CD1c-positive myeloid dendritic cell (primary cell): Measurements from ENCODE around the gene PAQR8.
A peak's percentile ranks its signal among the peaks of the same experiment; 100 is the strongest.

Experiments
- DNase-seq: peaks from one replicate; pipeline ENCODE4 v3.0.0-alpha.2; 2016; ENCODE audit errors: extremely low spot score

PAQR8 gene

DNA sequence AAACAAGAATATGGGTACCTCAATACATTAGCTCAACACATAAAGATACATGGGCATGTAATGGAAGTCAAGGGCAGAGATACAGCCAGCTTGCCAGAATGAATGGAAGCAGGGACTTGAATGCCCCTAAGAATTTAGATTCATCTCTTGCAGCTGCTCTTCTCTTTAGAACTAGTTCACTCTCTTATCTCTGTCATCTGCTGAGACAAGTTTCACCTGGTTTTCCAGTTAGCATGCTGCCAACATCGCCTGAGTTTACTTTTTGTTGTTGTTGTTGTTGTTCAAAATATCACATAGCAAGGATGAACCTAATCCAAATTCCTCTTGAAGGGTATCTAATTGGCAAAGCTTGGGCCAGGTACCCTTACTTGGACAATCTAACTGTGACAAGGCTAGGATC lies 14.1 kb upstream of the PAQR8 start:
- DNase-seq = no peak

DNA sequence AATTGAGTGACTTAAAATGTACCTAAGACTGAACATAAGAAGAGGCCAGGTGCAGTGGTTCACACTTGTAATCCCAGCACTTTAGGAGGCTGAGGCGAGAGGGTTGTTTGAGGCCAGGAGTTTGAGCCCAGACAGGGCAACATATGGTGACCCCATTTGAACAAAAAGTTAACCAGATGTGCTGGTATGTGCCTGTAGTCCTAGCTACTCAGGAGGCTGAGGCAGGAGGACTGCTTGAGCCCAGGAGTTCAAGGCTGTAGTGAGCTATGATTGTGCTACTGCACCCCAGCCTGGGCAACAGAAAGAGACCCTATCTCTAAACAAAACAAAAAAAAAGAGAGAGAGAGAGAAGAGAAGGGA lies 10.1 kb upstream of the PAQR8 start:
- DNase-seq = no peak

DNA sequence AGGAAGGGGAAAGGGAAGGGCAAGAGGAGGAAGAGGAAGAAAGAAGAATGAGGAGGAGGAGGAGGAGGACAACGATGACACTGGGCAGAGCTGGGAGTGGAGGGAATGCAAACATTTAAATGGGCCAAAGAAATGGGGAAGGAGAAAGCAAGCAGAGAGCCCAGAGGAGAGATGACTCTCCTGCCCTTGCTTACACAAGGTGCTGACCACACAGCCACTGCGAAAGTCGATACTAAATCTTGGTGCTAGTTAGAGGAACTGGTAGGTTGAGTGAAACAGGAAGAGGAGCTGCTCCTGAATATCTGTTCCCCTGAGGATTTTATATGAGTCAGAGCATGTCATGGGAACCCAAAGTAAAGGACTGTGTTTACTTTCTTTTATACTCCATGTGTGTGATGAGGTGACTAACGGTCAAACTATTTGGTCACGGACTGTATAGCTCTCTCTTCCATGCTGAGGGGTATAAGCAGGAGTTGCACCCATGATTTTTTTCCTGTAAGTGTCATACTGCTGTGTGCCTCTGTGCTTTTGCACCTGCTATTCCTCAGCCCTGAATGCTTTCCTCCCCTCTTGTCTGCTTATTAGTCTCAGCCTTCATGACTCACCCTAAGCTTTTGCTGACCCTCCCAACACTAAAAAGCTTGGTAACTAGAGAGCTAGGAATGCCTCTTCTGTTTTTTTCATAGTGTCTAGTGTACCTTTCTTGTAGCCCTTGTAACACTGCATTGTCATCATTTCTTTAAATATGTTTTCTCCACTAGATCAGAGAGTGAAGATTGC lies 9.5 kb upstream of the PAQR8 start:
- peak; percentile 92 for DNase-seq

DNA sequence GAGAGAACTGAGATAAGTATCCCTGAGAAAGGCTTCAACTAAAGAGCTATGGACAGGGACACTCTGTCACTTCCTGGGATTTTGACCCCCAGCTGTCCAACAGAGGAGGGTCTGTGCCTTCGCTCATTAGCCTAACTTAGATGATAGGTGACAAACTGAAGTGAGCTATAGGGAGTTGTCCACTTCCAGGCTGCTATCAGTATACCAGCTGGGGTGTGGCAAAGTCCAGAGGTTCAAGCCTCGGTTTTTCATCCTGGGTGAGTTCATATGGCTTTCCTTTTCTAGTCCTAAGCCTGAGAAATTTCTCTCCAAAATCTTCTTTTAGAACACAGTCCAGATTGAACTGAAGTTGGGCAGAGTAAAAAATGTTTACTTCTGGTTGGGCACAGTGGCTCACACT lies 5.9 kb upstream of the PAQR8 start:
- no peak for DNase-seq

DNA sequence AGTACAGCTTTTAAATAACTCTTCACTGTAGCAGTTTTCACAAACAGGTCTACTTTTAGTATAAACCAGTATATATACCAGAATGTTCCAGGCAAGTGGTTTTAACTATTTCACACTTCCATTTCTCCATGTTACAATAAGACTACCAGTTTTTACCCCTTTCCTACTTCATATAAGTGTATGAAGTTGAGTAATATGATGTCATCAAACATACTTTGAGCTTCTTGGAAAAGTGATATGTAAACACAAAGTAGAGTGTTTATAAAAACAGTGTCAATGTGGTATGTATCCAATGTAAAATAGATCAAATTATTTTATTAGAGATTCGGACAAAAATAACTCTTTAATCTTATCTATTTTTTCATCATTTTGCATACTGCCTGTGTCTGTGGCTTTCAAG lies 2.5 kb upstream of the PAQR8 start:
- no peak for DNase-seq

DNA sequence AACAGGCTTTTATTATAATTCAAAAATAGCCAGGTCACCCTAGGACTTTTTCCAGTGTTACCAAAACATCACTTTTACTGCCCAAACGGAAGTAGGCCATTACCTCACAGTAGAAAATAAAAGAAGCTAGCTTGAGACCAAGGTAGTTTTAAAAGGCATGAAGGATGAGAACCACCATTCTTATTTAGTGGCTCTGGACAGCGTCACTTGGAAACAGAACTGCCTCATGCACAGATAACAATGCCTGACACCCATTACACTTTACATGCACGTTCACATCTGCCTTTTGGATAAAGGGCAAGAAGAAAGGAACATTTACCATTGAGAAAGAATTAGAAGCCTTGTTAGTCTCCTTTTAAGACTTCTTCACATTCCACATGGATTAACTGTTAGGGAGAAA lies 1.9 kb upstream of the PAQR8 start:
- no peak for DNase-seq

DNA sequence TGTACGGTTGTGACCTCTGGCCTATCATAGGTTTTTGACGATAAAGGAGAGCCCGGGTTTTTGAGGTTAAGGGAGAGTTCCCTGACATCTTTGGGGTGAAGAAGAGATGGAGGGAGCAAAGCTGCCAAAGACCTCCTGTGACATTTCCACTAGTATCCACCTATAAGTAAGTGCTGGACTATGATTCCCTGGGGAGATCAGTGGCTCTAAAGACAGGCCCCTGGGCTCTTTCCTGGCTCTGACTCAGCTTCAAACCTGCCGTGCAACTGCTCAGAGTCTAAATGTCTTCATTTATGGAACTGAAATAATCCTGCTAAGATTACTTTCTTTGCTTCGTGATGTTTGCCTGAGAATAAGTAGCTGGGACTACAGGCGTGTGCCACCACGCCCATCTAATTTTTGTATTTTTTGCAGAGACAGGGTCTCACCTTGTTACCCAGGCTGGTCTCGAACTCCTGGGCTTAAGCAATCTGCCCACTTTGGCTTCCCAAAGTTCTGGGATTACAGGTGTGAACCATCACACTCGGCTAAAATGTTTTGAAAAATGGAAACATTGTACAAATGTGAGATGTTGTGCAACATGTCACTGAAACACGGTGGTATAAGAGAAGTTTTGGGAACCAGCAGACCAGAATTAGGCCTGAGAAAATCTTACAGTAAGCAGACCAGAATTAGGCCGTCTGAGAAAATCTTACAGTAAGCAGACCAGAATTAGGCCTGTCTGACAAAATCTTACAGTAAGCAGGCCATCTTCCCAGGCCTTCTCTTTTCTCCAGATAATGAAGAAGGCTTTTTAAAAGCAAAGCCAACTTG lies 1.1 kb upstream of the PAQR8 start:
- DNase-seq = no peak

DNA sequence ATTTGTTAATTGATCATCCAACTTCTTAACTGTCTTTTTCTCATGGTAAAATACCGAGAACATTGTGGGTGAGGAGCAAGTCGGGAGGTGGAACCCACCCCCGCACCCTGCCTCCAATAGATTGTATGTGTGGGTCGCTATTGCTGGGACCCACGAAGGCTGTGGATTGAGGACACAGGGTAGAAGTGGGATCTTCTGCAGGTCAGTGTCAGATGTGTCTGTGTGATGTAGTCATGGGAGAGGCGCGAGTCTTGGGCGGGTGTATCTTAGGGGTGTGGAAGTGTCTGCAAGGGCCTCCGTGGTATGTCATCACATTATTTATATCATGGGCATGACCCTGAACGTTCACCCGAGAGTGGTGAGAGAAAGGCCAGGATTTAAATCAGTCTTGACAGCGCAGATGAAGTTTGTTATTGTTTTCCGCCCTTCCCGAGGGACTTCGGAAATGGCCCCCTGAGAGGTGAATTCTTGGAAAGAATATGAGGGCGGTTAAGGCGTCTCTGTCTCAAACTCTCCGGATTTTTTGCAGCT lies 472 bp upstream of the PAQR8 start:
- DNase-seq = peak; percentile 47

DNA sequence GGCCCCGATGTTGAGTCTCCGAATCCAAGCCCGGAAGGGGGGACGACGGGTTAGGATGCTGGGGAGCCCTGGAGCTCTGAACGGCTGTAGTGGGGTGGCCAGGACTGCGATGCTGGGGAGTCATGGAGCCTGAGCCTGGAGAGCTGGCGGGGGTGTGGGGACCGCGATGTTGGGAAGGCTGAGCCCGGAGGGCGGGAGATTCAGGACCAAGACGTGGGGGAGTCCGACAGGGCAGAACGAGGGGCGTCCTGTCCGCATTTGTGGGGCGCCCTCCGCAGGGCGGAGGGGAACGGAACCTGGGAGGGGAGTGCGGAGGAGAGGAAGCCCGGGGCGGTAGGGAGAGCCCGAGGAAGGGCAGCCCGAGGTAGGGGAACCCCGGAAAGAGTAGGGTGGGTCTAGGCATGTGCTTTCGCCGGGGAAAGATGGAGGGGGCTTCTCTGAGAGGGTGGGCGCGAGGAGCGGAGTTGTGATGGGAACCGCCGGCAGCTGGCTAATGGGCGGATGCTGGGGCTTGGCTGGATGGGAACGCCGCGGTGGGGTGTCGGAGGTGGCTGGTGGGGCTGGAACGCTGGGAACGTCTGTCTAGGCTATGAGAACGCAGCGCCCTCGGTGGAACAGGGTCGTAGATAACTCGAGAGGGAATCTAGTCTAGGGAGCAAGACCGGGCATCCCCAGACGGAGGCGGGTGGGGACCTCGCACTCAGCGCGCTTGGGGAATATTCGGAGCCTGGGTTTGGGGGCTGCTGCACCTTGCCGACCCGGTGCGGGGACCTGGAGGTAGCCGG lies 684 bp downstream of the PAQR8 start:
- peak; percentile 37 for DNase-seq

DNA sequence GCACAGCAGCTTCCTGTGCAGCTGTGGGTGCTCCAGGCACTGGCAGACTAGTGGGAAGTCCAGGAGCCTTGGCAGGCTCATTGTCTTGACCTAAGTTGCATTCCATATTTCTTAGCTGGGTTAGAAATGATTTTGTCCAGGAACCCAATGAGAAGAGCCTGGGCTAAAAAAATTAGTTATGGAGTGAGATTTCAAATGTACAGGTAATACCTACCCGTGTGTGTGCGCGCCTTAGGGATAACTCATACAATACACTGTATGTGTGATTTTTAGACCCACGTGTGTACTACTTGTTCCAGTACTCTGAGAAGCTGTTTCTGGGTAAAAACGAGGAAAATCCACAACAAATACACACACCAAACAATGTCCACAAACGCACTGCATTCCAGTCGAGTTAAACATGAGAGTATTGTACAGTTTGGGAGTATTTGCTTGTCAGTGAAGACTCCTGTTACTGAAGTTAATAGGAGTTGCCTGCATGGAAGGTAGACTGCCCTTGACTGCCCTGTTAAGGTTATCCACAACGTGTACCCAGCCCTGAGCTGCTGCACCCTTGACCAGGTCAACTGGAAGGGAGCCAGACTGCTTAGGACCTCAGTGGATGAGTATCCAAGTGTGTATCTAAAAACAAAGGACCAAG lies 1.4 kb downstream of the PAQR8 start:
- DNase-seq = no peak

DNA sequence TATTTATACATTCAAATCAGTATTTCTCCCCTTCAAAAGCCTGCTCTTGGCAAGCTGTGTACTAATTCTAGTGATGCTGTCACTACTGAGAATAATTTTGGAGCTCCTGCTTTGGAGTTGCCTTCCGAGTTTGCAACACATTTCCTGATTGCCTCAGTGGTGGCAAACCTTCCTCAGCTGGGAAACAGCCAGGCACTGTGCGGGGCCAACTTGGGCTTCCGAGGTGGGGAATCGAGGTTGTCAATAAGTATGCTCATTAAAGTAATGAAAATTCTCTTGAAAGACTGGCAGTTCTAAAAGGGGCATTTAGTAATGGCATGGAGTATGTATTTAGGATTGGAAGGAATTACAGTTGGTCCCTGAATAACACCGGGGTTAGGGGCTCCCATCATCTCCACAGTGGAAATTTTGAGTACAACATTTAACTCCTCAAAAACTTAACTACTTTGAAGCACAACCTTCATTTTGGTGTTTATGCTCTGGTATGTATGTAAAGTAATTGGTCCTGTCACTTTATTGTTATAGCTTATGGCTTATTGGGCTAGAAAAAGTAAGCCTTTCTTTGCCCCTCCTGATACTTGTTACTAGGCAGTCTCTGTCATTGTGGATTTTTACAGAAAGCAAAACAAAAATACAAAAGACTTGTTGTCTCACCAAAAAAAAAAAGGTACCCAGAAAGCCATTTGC lies 2.7 kb downstream of the PAQR8 start:
- no peak for DNase-seq

DNA sequence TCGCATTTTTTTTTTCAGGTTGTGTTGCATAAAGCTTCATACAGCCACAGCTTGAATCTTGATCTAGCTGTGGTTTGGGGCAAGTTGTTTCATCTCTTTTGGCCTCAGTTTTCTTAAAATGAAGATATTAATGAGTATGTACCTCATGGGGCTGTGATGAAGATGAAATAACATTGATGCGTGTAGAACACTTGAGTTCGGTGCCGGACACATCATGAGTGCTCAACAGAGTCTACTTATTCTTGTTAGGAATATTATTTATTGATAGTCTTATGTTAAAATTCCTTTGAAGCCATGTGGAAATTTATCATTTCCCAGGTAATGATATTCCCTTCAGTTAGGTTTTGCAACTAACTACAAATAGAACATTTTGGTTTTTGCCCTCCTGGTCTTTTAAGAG lies 3.4 kb downstream of the PAQR8 start:
- no peak for DNase-seq

DNA sequence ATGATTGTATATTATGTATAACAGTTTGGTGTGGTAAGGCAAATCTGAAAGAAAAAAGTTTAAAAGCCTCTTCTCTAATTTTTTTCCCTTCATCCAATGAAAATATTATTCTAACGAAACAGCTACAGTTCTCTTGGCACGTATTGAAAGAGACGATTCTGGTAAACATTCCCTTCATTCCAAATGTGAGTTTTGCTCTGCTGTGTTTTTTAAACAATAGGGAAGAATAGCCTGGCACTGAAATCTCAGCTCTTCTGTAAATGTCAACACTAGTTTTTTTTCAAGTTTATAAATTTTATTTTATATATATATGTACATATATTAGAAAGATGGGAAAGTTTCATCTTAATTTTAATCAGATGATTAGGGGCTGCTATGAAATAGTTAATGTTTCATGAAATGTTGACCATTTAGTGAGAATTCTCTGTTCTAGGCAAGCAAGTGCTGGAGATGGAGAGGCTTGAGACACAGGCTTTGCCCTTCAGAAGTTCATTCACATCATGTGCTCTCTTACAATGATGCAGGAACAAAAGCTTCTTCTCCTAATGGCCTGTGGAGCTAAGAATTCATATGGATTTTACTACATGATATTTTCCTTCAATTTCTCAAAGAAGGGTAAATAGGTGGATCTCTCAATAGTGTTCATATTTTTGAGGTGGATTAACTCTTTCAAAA lies 4.1 kb downstream of the PAQR8 start:
- DNase-seq = no peak

DNA sequence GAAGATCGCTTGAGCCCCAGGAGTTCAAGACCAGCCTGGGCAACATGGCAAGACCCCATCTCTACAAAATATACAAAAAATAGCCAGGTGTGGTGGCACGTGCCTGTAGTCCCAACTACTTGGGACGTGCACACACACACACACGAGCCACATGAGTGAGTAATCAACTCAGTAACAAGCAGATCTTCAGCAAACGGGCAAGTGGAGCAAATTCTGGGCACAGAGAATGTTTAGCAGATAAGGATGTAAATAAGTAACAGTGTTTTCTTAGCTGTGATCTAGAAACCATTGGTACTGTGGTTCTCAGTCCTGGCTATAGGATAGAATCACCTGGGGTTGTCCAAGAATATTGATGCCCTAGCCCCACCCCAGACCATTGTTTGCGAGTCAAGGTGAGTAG lies 6.1 kb downstream of the PAQR8 start:
- DNase-seq = no peak

DNA sequence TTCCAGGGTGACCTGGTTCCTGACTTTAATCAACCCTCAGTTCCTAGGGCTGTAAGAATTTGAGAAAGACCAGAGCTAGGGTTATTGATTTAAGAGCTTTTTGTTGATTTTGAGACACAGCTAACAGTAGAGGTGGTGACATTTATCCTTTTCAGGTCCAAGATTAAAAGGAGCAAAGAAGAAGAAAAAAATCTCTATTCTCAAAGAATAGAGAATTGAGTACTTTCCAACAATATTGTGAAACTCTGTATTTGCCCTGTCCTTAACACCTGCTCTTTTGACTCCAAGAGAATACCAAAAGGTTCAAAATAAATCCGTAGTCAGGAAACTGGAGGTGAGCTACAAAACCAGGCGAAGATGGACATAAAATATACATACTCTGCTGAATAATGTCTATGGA lies 7.3 kb downstream of the PAQR8 start:
- DNase-seq = no peak

DNA sequence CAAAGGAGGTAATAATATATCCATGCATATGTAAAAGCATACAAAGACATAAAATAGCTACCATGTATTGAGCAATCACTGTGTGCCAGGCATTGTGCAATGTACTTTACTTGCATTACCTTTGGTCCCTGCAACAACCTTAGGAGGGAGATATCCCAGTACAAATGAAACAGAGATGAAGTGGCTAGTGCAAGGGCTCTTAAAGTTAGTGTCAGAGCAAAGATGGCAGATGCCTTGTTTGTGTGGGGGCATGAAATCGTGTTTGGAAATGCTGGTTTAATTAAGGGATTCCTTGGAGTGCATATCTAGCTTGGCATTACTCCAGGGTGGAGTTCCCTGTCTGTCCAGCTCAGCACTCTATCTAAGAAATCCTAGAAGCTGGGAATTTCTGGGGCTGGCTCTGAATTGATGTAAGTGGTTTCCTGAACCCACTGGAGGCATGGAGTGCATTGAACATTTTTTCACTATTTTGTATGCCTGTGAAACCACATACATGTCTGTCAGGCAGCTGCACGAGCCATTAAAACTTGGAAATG lies 9.8 kb downstream of the PAQR8 start:
- no peak for DNase-seq

DNA sequence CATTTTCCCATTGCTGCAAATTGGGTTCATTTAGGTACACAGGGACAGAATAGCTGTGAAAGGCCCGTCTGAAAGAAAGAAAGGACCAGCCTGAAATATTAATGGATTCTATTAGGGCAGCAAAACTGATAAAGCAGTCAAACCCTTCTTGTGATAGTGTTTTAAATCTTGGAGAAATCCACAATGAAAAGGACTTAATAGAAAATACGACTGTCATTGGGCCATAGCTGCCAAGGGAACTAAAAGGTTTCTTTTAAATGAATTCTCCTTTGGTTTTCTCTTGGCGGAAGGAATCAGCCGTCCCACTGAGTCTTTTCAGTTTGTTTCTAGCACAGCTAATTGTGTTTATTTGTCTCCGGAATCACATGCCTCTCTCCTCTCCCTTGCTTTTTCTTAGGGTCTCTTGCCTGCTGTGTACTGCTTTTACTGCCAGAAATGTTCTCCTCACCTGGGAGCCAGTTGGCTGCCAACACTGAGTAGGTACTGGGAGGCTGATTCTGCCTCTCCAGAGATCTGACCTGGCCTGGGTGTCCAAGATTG lies 11.3 kb downstream of the PAQR8 start:
- DNase-seq = no peak

DNA sequence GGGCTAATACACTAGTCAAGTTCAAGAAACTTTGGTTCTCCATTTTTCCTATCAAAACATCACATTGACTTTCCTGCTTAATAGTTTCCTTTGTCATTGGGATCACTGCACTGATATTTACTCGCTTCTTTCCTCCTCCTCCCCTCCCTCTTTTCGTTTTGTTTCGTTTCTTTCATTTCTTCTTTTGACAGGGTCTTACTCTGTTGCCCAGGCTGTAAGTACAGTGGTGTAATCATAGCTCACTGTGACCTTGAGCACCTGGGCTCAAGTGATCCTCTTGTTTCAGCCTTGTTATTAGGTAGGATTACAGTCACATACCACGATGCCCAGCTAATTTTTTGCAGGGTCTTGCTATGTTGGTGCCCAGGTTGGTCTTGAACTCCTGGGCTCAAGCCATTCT lies 12.3 kb downstream of the PAQR8 start:
- no peak for DNase-seq

DNA sequence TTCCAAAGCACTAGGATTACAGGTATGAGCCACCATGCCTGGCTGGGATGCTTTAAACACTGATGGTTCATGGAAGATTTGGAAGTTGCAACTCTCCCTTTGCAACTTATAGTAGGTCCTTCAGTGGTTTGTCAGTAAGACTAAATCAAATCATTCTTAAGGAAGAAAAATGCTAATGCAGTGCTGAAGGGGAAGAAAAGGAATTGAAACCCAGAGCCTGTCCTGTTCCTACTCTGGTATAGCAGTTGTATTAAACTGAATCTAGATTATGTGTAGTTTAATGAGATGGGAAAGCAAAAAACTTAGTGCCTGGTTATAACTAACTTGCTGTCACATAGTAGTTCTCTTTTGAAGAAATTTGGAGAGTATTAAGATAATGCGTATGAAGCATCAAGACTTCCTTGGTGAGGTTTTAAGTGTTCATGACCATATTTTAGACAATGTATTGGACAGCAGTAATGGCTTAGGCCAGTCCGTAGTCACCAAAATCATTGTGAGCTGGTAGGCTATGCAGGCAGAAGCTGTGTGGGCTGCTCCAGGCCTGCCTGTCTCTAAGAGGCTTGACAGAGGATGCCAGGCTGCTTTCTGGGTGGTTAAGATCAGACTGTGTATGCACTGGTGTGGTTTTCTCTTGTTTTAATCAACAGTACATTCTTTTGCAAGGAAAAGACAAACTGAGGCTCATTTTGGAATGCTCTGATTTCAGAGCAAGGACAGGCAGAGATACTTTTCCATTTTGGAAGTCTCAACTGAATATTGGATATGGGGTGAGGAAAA lies 14.0 kb downstream of the PAQR8 start:
- DNase-seq = no peak
